GM19452 (cell line): ENCODE results near the gene CSAD.
A peak's percentile ranks its signal among the peaks of the same experiment; 100 is the strongest.
"Not testable (repeated sequence)": the region's sequence is repeated elsewhere in the genome, so short reads cannot be mapped to it uniquely, and the experiment has no call there.

Experiments
- ATAC-seq: cut with Tn5 transposase; IDR thresholded peaks from one replicate; pipeline ENCODE4 v1.9.1; 2021; ENCODE audit not compliant: unreplicated experiment

The CSAD gene

DNA sequence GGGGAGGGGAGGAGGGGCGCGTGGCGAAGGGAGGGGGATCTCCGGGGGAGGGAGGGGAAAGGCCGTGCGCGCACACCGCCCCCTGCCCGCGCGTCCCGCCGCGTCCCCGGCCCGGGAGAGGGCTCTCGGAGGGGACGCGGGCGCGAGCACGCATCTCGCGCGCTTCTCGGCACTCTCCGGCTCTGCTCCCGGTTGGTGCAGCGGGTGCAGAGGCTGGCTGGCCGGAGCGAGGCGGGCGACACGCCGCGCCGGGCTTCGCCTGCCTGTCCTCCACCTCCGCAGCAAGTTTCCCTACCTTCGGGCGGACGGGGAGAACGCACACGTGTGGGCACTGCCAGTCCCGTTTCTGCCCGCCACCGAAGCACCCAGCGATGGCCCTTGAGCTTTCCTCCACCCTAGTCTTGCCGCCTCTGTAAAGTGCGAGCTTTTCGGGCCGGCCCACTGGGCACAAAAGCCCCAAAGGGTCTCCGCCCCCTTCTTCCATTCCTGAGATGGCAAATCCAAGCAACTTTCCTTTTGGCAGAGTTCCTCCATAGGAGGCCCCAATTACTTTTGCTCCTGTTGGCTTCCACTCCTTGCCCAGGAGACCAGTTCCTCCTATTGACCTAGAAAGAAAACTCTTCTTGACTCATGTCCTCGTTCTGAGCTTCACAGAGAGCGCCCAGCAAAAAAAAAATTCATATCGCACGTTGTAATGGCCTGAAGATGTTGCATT is 363 bp upstream of the CSAD start:
- peak; percentile 46 for ATAC-seq

DNA sequence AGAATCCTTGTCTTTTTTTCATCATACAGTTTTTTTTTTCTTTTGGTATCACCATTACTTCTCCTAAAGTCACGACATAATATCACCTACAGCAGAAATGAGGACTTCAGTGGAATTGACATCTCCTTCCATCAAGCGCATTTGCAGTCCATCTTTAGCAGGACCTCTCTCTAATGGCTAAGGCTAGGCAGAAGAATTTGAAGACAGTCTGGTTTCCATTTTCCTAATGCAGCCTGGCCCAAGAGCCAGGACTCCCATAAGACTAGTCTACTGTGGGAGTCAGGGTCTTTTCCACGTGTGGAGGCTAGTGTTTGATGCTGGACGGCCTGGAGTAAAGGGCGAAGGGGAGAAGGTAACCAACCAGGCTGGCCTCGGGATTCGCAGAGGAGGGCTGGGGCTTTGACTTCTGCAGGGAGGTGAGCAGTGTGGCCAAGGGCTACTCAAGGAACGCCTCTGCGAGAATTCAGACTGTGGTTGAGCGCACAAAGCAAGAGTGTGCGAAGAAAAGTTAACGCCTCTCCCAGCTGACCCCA is 972 bp downstream of the CSAD start:
- peak; percentile 17 for ATAC-seq

DNA sequence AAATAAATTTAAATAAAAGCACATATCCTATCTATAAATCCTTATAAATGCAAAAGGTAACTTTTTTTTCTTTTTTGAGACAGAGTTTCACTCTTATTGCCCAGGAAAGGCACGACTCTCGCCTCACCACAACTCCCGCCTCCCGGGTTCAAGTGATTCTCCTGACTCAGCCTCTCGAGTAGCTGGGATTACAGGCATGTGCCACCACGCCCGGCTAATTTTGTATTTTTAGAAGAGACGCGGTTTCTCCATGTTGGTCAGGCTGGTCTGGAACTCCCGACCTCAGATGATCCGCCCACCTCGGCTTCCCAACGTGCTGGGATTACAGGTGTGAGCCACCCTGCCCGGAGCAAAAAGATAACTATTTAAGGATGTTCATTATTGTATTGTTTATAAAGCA is 1.9 kb downstream of the CSAD start:
- ATAC-seq, result not testable (repeated sequence)

DNA sequence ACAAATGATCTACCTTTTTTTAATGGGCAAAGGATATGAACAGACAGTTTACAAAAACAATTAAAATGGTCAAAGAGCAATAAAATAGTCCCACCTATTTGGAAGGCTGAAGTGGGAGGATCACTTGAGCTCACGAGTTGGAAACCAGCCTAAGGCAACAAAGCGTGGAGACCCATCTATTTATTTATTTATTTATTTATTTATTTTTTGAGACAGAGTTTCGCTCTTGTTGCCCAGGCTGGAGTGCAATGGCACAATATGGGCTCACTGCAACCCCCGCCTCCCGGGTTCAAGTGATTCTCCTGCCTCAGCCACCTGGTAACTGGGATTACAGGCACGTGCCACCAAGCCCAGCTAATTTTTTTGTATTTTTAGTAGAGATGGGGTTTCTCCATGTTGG is 3.3 kb downstream of the CSAD start:
- not testable (repeated sequence) for ATAC-seq

DNA sequence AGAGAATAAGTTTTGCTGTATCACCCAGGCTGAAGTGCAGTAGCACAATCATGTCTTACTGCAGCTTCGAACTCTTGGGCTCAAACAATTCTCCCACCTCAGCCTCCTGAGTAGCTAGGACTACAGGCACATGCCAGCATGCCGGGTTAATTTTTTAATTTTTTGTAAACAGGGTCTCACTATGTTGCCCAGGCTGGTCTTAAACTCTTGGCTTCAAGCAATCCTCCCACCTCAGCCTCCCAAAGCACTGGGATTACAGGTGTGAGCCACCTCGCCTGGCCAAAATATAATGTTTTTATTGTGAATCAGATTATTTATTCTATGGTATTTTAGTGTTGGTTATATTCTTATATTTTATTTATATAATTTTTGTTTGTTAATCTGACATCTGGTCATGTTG is 4.0 kb downstream of the CSAD start:
- ATAC-seq, result no peak

DNA sequence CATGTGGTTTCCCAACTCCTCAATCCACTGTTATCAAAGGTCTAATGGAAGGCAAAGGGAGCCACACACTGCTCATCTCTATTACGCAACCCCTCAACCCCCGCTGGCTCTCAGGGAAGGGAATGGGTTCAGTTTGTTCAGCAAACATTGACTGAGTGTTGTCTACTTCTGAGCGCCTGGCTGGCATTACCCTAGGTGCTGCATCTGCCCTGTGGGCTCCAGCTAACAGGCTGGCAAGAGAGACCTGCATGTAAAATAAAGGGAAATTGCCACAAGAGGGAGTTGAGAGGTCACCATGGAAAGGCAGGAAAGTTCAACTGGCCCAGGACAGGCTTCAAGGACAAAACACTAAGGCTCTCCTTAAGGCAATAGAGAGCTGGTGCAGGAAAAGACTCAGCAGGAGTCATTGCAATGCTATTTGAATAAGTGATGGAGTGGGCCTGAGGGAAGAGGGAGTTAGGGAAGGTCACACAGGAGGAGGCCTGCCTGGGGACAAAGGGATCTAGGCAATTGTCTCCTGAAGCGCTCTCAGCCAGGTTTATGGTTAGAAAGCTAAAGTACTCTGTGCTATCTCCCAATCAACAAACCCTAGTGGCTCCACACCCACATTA is 5.7 kb downstream of the CSAD start:
- no peak for ATAC-seq

DNA sequence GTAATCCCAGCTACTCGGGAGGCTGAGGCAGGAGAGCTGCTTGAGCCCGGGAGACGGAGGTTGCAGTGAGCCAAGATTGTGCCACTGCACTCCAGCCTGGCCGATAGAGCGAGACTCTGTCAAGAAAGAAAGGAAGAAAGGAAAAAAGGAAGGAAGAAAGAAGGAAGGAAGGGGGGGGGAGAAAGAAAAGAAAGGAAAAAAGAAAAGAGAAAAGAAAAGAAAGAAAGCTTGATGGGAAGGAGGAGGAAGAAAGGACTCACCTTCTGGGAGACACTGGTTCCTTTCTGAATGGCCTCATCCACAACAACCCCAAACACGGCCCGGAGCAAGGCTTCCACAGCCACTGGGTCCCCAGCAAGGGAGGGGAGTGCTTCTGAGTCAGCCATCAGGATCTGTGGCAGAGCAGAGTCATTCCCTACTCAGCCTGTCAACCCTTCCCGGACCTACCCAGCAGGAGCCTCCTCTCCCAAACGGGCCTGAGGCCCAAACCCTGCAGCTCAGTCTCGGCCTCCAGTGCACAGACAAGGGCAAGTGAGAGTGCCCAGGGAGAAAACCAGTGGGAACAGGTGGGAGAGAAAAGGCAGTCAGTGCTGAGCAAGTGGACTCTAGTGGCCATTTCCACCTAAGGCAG is 7.5 kb downstream of the CSAD start:
- no peak for ATAC-seq

DNA sequence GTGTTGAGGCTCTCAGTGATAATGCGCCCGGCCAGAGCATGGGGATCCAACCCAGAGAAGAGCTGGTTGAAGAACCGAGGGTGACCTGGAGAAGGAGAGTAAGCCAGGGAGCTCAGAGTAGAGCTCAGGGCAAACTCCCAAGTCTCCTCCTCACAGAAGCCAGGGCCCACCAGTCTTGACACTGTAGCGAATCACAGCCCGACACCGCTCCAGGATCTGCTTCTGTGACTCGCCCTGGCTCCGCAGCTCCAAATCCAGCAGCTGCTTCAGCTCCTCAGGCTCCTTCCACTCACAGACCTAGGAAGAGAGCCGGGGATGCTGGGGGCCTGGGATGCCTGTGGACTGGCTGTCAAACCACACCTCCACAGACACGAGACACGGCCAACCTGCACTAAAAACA is 8.4 kb downstream of the CSAD start:
- ATAC-seq, result no peak

DNA sequence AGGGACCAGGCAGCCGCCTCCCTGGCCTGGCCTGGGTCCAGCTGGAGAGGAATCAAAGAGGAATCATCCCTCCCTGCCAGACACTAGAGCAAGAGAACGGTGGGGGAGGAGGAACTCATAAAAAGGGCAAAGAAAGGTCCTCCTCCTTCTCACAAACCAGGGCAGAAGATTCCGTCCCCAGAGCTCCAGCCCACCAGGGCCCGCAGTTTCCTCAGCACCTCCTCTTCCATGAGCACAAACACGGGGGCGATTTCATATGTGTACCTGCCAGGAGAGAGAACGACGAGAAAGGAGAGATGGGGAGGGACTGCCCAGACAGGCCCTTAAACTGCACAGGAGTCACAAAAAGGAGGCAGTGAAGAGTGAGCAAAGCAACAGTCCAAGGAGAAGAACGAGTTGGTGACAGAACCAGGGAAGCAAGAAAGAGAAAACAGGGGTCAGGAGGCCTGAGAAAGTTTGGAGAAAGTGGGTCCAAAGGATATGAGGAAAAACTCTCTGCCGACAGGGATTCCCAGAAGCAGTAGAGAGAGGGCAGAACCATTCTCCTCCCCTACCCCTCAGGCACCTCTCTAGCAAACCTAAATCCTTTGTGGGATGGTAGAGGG is 8.9 kb downstream of the CSAD start:
- ATAC-seq, result no peak

DNA sequence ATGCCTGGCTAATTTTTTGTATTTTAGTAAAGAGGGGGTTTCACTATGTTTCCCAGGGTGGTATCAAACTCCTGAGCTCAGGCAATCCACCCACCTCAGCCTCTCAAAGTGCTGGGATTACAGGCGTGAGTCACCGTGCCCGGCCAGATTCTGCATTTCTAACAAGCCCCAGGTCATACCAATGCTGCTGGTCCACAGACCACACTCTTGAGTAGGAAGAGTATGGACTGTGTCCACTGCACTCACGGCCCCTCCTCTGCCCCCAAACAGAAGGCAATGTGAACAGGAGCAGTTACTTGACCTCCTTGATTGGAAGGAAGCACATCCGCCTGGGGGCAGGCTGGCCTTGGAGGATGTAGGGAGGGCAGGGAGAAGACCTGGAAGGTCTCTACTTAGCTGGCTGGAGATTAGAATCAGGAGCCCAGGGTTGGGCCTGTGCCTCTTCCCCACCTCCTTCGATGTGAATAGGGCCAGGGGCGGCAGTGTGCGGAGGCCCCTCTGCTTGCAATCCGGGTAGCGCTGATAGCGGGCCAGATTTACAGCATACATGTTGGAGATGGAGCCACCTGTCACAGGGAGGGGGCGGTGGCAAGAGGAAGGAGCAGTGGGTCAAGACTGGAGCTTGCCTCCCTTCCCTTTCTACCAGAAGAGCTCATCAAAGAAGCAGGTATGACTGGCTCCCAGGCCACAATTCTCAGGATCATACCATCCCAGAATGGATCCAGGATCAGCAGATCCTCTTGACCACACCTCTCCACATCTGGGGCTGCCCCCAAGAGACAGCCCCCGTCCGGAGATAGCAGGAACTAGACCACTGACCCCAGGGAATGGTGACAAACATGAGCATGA is 9.6 kb downstream of the CSAD start:
- no peak for ATAC-seq

DNA sequence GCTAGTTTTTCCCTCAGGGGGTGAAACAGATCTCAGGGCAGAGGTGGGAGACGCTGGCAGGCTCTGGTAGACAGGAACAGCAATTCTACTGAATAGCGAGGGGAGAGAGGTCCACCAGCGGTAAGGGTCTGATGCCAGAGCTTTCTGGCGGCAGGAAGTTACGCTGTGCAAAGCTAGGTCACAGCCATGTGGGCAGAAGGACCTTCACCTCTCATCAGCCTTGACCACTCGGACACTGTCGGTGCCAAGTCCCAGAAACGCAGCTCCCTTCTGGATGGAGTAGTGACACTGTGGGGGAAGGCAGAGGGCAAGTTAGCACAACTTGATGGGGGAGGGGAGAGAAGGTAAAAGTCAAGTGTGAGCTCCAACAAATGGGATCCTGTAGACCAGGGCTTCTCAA is 10.5 kb downstream of the CSAD start:
- ATAC-seq, result no peak

DNA sequence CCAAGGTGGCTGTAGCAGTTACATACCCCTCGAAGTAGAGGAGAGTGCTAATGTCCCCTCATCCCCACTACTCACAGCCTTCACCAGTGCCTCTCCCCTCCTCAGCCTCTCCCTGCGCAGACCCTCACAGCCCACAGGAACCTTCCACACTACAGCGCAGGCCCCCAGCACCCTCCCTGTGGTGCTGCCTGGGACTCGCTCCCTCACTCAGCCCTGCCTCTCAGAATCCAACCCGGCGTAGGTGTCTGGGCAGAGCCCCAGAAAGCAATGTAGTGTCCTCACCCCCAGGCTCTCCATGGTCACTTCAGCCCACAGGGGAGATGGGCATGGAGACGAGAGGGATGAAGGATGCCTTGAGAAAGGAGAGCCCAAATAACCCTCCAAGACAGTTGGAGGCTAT is 11.1 kb downstream of the CSAD start:
- no peak for ATAC-seq

DNA sequence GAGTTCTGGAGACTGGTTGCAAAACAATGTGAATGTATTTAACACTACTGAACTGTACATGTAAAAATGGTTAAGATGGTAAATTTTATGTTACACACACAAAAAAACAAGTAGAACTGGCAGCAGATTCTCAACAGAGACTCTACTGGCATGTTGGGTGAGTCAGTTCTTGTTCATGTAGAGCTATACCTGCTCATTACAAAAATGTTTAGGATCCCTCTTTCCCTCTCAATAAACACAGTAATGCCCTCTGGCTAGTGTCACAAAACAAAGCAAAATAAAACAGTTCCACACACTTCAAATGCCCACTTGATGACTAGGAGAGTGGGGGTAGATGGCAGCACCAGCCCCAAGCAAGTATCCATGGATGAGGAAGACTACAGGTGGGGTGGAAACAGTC is 13.9 kb downstream of the CSAD start:
- ATAC-seq, result no peak

DNA sequence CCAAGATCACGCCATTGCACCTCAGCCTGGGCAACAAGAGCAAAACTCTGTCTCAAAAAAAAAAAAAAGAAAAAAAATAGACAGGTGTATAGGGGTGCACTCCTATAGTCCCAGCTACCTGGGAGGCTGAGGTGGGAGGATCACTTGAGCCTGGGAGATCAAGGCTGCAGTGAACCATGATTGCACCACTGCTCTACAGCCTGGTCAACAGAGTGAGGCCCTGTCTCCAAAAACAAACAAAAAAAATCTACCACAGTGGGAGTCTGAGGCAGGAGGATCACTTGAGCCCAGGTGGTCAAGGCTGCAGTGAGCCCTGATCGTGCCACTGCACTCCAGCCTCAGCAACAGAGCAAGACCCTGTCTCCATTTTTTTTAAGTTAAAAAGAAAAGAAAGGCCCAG is 17.7 kb downstream of the CSAD start:
- not testable (repeated sequence) for ATAC-seq

DNA sequence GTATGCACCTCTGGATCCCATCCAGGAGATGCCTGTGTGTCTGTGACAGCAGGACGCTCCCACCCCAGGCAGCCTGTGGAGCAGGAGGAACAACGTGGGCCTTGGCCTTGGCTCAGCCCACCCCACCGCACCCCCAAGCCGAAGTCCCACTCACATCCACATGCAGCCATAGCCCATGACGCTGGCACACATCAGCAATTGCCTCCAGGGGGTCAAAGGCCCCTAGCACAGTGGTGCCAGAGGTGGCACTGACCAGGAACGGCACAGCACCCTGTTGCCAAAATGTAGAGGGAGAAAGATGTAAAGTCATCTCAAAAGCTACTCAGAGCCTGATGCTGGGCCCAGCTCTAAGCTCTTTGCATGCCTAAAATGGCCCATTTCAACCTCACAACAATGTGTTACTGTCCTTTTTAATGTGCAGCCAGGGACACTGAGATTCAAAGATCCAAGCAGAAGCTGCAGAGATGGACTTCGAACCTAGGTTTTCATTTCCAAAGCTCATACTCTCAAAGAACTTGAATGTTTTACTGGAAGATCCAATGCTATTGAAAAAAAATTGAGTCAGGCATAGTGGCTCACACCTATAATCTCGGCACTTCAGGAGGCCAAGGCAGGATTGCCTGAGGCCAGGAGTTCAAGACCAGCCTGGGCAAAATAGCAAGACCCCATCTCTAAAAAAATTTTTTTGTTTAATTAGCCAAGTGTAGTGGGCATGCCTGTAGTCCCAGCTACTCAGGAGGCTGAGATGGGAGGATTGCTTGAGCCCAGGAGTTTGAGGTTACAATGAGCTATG is 19.4 kb downstream of the CSAD start:
- no peak for ATAC-seq

DNA sequence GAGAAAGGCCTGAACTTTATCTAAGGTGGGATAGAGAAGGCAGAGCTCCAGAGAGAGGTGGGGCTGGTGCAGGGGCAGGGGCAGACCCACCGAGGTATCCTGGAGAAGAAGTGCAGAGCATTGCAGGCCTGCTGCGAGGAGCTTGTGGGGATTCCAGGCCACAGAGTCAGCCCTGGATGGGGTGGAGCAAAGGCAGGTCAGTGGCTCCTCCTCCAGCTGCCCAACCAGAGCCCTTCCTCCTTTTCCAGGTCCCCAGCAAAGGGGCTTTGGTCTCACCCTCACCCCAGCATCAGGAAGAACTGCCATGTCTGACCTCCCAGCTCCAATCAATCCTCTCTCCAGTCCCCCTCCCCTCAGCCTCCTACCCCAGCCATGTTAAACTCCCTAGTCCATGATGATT is 20.1 kb downstream of the CSAD start:
- ATAC-seq, result no peak

DNA sequence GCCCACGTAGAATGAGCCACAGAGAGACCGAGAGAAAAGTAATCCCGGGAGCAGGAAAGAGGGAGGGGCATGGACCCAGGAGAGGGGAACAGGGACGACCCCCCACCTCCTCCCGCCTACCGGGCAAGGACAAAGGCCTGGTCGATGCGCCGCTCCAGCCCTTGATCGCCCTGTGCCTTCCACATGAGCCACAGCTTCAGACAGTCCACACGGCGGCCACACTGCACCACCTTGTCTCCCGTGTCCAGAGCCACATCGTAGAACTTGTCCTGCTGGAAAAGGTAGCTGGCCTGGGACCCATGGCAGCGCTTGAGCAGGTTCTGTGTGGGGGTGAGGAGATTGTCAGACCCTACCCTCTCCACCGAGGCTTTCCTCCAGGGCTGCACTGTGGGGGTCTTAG is 20.7 kb downstream of the CSAD start:
- ATAC-seq, result no peak

DNA sequence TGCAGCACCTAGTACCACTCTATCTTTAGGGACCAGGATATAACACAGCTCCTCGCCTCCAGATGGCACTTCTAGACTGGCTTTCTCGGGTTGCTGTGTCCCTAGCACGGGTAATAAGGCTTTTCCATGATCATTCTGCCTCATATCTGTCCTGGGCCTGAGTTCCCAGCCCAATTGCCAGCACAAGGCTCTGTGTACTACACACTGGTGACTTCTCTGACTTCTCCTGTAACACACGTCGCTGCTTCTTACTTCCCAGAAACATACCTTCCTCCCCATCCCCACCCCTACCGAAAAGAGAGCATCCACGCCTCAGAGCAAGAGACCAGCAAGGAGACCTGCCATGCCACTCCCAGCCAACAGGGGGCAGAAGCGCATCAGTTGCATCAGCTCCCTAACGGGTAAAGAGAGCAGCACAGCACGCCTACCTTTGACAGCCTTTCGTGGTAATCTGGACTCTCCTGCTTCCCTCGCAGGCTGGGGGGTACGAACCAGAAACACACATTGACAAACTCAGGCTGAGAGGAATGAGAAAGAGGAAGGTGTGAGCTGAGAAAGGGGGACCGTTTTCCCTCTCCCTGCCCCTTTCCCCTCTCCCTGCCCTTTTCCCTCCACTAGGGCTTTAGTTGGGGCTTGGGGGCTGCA is 21.4 kb downstream of the CSAD start:
- ATAC-seq, result peak; percentile 82

DNA sequence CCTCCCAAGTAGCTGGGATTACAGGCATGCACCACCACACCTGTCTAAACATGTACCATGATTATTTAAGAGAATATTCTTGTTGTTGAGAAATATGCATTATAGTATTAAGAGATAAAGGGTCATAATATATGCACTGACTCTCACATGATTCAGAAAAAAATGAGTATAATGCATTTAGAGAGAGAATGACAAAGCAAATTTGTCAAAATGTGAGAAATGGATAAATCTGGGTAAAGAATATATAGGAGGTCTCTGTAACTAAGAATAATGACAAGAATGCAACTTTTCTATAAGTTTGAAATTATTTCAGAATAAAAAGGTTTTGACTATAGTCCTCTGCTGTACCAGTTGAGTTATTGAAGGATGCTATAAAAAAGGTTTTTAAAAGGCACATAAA is 28.3 kb downstream of the CSAD start:
- no peak for ATAC-seq

DNA sequence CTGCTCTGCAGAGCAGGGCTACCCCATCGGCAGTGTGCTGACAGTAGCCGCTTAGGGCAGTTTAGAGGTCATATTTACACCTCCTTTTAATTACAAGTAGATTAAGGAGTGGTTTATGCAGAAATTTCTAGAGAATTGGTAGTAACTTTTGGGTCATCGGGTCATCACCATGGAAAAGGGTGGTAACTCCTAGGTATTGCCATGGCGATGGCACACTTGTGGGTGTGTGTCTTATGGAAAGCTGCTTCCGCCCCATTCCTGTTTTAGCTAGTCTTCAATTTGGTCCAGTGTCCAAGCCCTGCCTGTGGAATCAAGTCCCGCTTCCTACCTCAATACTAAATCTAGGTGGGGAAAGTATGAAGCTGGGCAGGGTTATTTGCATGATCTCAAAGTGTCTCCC is 29.7 kb downstream of the CSAD start:
- no peak for ATAC-seq
